ENCODE results near the gene PRKCA. TPM values are rescaled to one million over a fixed set of nuclear protein-coding genes. Genes with fewer than 3 reads are reported as not detected.

Gene PRKCA
- total and polyA plus RNA-seq, 5 experiments from 2014 or later = 1.3 to 97.3 (median 5.8) TPM

DNA sequence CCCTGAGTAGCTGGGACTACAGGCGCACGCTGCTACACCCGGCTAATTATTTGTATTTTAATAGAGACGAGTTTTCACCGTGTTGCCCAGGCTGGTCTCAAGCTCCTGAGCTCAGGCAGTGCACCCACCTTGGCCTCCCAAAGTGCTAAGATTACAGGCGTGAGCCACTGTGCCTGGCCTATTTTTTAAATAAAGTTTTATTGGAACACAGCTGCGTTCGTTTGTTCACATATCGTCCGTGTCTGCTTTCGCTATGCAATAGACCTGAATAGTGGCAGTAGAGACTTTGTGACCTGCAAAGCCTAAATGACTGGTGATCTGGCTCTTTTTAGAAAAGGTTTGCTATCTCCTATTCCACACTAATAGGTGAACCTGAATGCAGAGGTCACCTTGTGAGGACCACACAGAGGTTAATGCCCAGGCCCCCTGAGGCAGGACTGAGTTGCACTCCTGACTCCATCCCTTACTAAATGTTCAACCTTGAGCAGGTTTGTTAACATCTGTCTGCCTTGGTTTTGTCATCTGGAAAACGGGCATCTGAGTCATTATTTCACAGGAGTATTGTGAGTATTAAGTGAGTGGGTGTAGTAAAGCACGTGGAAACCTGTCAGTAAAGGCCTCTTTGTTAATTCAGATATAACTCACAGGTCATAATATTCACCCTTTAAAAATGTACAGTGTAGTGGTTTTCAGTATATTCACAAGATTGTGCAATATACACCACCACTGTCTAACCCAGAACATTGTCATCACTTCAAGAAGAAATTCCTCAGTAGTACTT is 375.0 kb downstream of the PRKCA start:
- H3K4me3 Mint-ChIP-seq = no peak overlapping the region
- peaks cover 0 to 4% (median 0%) of the 10 kb centered on the region in 9 donors for H3K9me3 Mint-ChIP-seq
- H3K27ac Mint-ChIP-seq = peak overlapping the region in 1 of 10 donors; percentile 20
- H3K36me3 Mint-ChIP-seq = peaks cover 9 to 34% (median 24%) of the 10 kb centered on the region in 3 donors
- no peak for DNase-seq
- POLR2A ChIA-PET = no interaction called here
- peaks cover 25 to 53% (median 39%) of the 10 kb centered on the region in 4 donors for H3K4me1 Mint-ChIP-seq
- ATAC-seq = no peak
- no peaks in the 10 kb centered on the region for H3K27me3 Mint-ChIP-seq

GRCh38 chr17:66678061-66678460 is 375.6 kb downstream of the PRKCA start:
- Mint-ChIP-seq H3K27ac (no peak overlapping the region), H3K4me1 (peaks cover 21 to 50% (median 37%) of the 10 kb centered on the region in 4 donors), H3K9me3 (peaks cover 0 to 4% (median 0%) of the 10 kb centered on the region in 9 donors), H3K27me3 (no peaks in the 10 kb centered on the region), H3K36me3 (peaks cover 9 to 41% (median 24%) of the 10 kb centered on the region in 3 donors), H3K4me3 (no peak overlapping the region)
- ATAC-seq = no peak
- DNase-seq = no peak
- POLR2A ChIA-PET = no interaction called here

GRCh38 chr17:66678827-66679226 is 376.4 kb downstream of the PRKCA start:
- Mint-ChIP-seq H3K4me1 (peaks cover 14 to 44% (median 31%) of the 10 kb centered on the region in 4 donors), H3K4me3 (no peak overlapping the region), H3K9me3 (peaks cover 0 to 4% (median 0%) of the 10 kb centered on the region in 9 donors), H3K27ac (peak overlapping the region in 4 of 10 donors; percentile 20 to 88 (median 48)), H3K36me3 (peaks cover 9 to 43% (median 24%) of the 10 kb centered on the region in 3 donors), H3K27me3 (no peaks in the 10 kb centered on the region)
- POLR2A ChIA-PET = interaction anchor here (0.6 kb wide), 1 partner anchor 435 kb away, joined by 3 read pairs; no protein-coding TSS in a partner anchor
- DNase-seq = no peak
- no peak for ATAC-seq

DNA sequence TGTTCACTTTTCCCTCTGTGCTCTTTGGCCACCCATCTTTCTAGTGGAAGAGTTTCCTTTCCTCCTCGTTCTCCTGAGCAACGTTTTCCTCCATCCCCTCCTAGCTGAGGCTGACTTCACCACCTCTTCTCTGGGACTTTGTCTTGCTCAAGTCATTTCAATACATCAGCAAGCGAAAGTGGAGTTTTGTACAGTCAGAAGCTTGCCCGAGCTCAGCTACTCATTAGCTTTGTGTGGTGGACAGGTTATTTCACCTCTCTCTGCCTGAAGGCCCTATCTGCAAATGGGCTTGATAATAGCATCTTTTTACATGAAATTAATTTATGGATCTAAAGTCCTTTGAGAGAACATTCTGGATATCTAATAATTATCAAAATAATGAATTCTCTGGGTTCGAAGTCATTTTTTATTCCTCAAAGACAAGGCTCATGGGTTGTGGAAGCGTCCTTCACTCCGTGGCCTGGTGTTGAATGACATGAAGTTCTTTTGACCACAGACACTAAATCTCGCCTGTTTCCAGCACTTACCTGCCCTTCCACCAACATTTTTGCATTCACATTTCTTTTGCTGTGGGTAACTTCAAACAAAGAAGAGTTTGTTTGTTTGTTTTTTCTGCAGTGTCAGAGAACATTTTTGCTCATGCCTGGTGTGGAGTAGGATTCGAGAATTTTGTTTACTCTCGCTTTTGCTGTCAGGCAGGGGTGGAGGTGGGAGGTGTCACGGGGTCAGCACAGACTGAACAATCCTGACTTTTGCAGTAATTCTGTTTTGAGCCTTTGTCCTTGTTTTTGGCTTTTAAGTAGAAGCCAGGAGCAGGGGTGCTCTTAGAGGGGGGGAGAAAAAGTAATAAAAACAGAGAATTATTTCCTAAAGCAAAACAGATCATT is 377.5 kb downstream of the PRKCA start:
- H3K27me3 Mint-ChIP-seq = no peaks in the 10 kb centered on the region
- ATAC-seq (no peak), DNase-seq (no peak)
- POLR2A ChIA-PET = no interaction called here
- H3K36me3 Mint-ChIP-seq = peaks cover 9 to 49% (median 24%) of the 10 kb centered on the region in 3 donors
- H3K4me3 Mint-ChIP-seq = no peak overlapping the region
- peaks cover 3 to 37% (median 25%) of the 10 kb centered on the region in 4 donors for H3K4me1 Mint-ChIP-seq
- H3K9me3 Mint-ChIP-seq = peaks cover 0 to 4% (median 0%) of the 10 kb centered on the region in 9 donors
- peak overlapping the region in 2 of 10 donors; percentile 61 to 88 for H3K27ac Mint-ChIP-seq

GRCh38 chr17:66682283-66682682 is 379.9 kb downstream of the PRKCA start:
- no peak for DNase-seq
- POLR2A ChIA-PET = no interaction called here
- H3K36me3 Mint-ChIP-seq = peaks cover 13 to 51% (median 22%) of the 10 kb centered on the region in 3 donors

GRCh38 chr17:66684261-66684660 is 381.8 kb downstream of the PRKCA start:
- peak overlapping the region in 1 of 10 donors; percentile 35 for H3K27ac Mint-ChIP-seq
- H3K27me3 Mint-ChIP-seq = no peaks in the 10 kb centered on the region
- ATAC-seq (no peak), DNase-seq (no peak)
- no peaks in the 10 kb centered on the region for H3K9me3 Mint-ChIP-seq
- POLR2A ChIA-PET = no interaction called here
- H3K4me3 Mint-ChIP-seq = no peak overlapping the region
- H3K4me1 Mint-ChIP-seq = peaks cover 2 to 28% (median 14%) of the 10 kb centered on the region in 4 donors
- H3K36me3 Mint-ChIP-seq = peaks cover 4 to 54% (median 28%) of the 10 kb centered on the region in 3 donors

More at GRCh38 chr17:66682283-66682682, 379.9 kb downstream of the PRKCA start:
- Mint-ChIP-seq H3K27ac (peak overlapping the region in 4 of 10 donors; percentile 20 to 55 (median 22)), H3K27me3 (no peaks in the 10 kb centered on the region), H3K4me3 (no peak overlapping the region), H3K4me1 (peaks cover 2 to 38% (median 24%) of the 10 kb centered on the region in 4 donors), H3K9me3 (peaks cover 0 to 4% (median 0%) of the 10 kb centered on the region in 9 donors)
- ATAC-seq = no peak

GRCh38 chr17:66684731-66685130 is 382.3 kb downstream of the PRKCA start:
- Mint-ChIP-seq H3K4me1 (peaks cover 2 to 23% (median 13%) of the 10 kb centered on the region in 4 donors), H3K36me3 (peaks cover 8 to 55% (median 29%) of the 10 kb centered on the region in 3 donors), H3K27ac (no peak overlapping the region), H3K27me3 (no peaks in the 10 kb centered on the region), H3K4me3 (no peak overlapping the region), H3K9me3 (no peaks in the 10 kb centered on the region)
- DNase-seq = no peak
- POLR2A ChIA-PET = no interaction called here
- no peak for ATAC-seq

DNA sequence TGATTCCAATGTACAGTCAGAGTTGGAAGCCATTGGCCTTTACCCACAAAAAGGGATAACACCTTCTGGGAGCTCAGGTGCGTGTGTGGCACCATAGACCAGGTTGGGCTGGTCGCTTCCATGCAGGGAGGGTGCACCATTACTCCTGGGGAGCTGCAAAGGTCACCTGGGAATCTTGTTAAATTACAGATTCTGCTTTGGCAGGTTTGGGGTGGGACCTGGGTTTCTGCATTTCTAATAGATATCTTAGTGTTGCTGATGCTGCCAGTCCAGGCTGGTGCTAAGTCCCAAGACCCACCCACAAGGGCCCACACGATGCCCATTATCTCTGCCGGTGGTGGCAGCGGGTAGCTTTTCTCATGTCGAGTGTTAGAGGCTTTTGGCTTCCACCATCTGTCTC is 384.2 kb downstream of the PRKCA start:
- Mint-ChIP-seq H3K9me3 (no peaks in the 10 kb centered on the region), H3K27ac (peak overlapping the region in 1 of 10 donors; percentile 14), H3K4me3 (no peak overlapping the region), H3K4me1 (peaks cover 5 to 12% (median 9%) of the 10 kb centered on the region in 4 donors), H3K36me3 (peaks cover 16 to 69% (median 42%) of the 10 kb centered on the region in 3 donors), H3K27me3 (no peaks in the 10 kb centered on the region)
- POLR2A ChIA-PET = no interaction called here
- DNase-seq (no peak), ATAC-seq (no peak)

GRCh38 chr17:66687570-66688284 is 385.3 kb downstream of the PRKCA start:
- Mint-ChIP-seq H3K27ac (peak overlapping the region in 1 of 10 donors; percentile 68), H3K27me3 (no peaks in the 10 kb centered on the region), H3K36me3 (peaks cover 23 to 71% (median 50%) of the 10 kb centered on the region in 3 donors), H3K9me3 (no peaks in the 10 kb centered on the region), H3K4me3 (no peak overlapping the region), H3K4me1 (peaks cover 0 to 15% (median 6%) of the 10 kb centered on the region in 4 donors)
- ATAC-seq = no peak
- POLR2A ChIA-PET = no interaction called here
- no peak for DNase-seq

DNA sequence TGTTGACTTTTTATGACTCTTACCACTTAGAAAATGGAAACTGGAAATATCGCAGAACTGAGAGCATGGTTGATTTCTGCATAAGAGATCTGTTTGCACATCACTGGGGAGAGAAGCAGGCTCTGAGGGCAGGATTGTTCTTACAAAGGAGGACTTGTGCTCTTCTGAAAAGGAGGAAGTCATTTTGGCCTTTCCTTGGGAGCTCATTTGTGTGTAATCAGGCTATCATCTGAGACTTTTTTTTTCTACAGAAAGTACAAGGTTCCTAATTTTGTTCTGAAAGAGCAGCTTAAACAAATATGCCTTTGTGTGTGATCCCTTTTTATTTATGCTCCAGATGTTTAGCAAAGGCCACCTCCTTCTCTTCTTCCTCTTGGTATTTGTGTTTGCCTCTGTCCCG is 386.8 kb downstream of the PRKCA start:
- POLR2A ChIA-PET = interaction anchor here (0.6 kb wide), 1 partner anchor 90 kb away, joined by 3 read pairs; no protein-coding TSS in a partner anchor
- ATAC-seq (no peak), DNase-seq (no peak)
- no peak overlapping the region for H3K4me3 Mint-ChIP-seq
- no peaks in the 10 kb centered on the region for H3K27me3 Mint-ChIP-seq
- H3K9me3 Mint-ChIP-seq = no peaks in the 10 kb centered on the region
- peak overlapping the region in 3 of 10 donors; percentile 29 to 74 (median 46) for H3K27ac Mint-ChIP-seq
- peaks cover 0 to 15% (median under 1%) of the 10 kb centered on the region in 4 donors for H3K4me1 Mint-ChIP-seq
- H3K36me3 Mint-ChIP-seq = peaks cover 26 to 77% (median 64%) of the 10 kb centered on the region in 3 donors

- Mint-ChIP-seq H3K36me3 (peaks cover 30 to 83% (median 72%) of the 10 kb centered on the region in 3 donors), H3K4me1 (peaks cover 0 to 15% (median 2%) of the 10 kb centered on the region in 4 donors), H3K27me3 (no peaks in the 10 kb centered on the region), H3K4me3 (no peak overlapping the region), H3K9me3 (peaks cover 0 to 1% (median 0%) of the 10 kb centered on the region in 9 donors), H3K27ac (peak overlapping the region in 1 of 10 donors; percentile 25)
- ATAC-seq (no peak), DNase-seq (no peak)
- POLR2A ChIA-PET = no interaction called here
Observed at GRCh38 chr17:66690166-66690565, 387.8 kb downstream of the PRKCA start.
